K562 (cell line): ENCODE measurements around the gene PLA2G3. TPM values are rescaled to one million over a fixed set of nuclear protein-coding genes. Genes with fewer than 3 reads are reported as not detected.
A peak's percentile ranks its signal among the peaks of the same experiment; 100 is the strongest.

Experiments
- ATAC-seq: fragments of 200-7000 bp; cut with Tn5 transposase; 3 replicates; pipeline ENCODE4 v1.9.1; 2020; ENCODE audit warnings: moderate library complexity
- BruUV-seq: library from RNA; stranded (reverse); fragments of 400-500 nt; replicated peaks from 2 replicates; lab custom pipeline; 2021; lab: Mats Ljungman, UMichigan
- CTCF ChIA-PET: fragments of 300-600 bp; formaldehyde crosslinking; extraction: SDS; loops from one replicate; lab custom pipeline; 2021; ENCODE audit warnings: low intra/inter-chr PET ratio; lab: Yijun Ruan, JAX
- POLR2A ChIA-PET: fragments of 300-600, 350-650 bp; sonication (Branson Sonifier 250); formaldehyde crosslinking; extraction: SDS; loops from one replicate; lab custom pipeline; 2021; ENCODE audit warnings: antibody characterized with exemption, inconsistent platforms; lab: Yijun Ruan, JAX
- DNase-seq, 4 experiments: peaks; one replicate each; pipeline versions ENCODE4 v3.0.0 to v3.0.0-alpha.2; 2011 to 2018; ENCODE audit warnings: low spot score in 3 of 4, mixed read lengths in 3 of 4; ENCODE audit errors: extremely low read depth in 1 of 4
- FAIRE-seq: peaks from 2 replicates; lab custom pipeline; 2011; peaks lifted over from hg19 to GRCh38; lab: Jason Lieb, UNC
- H2AFZ ChIP-seq: 2 replicates; pipeline ENCODE4 v1.6.0; 2011; ENCODE audit warnings: low read depth, low read length, control low read depth, inconsistent platforms
- H3K27ac ChIP-seq: fragments of 200-600 bp; 3 replicates; pipeline ENCODE4 v1.8.0; 2011; ENCODE audit warnings: low read depth, mild to moderate bottlenecking, control low read depth, inconsistent platforms, low read length, moderate library complexity, mixed read lengths; ENCODE audit errors: extremely low read depth
- H3K27me3 ChIP-seq, 2 experiments: fragments of 300-600 bp in 1 of 2; 2 replicates in 1 of 2; 3 replicates in 1 of 2; pipeline versions ENCODE4 v1.6.0 to v1.8.0; 2011; ENCODE audit warnings: inconsistent platforms in 2 of 2, low read length in 2 of 2, mild to moderate bottlenecking in 1 of 2, mixed read lengths in 1 of 2, moderate library complexity in 1 of 2; ENCODE audit not compliant: control insufficient read depth in 2 of 2, insufficient read depth in 2 of 2
- H3K36me3 ChIP-seq: fragments of 300-600 bp; 3 replicates; pipeline ENCODE4 v1.8.0; 2011; ENCODE audit warnings: mild to moderate bottlenecking, low read length, inconsistent platforms; ENCODE audit not compliant: control insufficient read depth, insufficient read depth
- H3K4me1 ChIP-seq, 2 experiments: fragments of 200-600 bp in 1 of 2; replicated peaks in 1 of 2; 2 replicates in 1 of 2; 3 replicates in 1 of 2; pipeline versions ENCODE4 v1.5.1 to v1.8.0; 2011; ENCODE audit warnings: inconsistent platforms in 2 of 2, low read length in 2 of 2, mild to moderate bottlenecking in 1 of 2, mixed read lengths in 1 of 2, moderate library complexity in 1 of 2; ENCODE audit not compliant: control insufficient read depth in 2 of 2, insufficient read depth in 2 of 2
- H3K4me2 ChIP-seq: 2 replicates; pipeline ENCODE4 v1.6.1; 2011; ENCODE audit warnings: low read length, control low read depth, inconsistent platforms, mixed read lengths; ENCODE audit not compliant: insufficient read depth
- H3K4me3 ChIP-seq: fragments of 200-600 bp; sonication (generic), shearing (Covaris generic); 2 replicates; pipeline ENCODE4 v1.5.1; 2016; ENCODE audit warnings: control low read depth, inconsistent platforms
- H3K79me2 ChIP-seq: fragments of 200-600 bp; 3 replicates; pipeline ENCODE4 v1.8.0; 2011; ENCODE audit warnings: low read length, inconsistent platforms; ENCODE audit not compliant: control insufficient read depth, insufficient read depth
- H3K9ac ChIP-seq, 2 experiments: 2 replicates each; pipeline versions ENCODE4 v1.6.0 to v1.6.1; 2011; ENCODE audit warnings: low read depth in 2 of 2, low read length in 2 of 2, control low read depth in 1 of 2, inconsistent platforms in 1 of 2, mild to moderate bottlenecking in 1 of 2, mixed read lengths in 1 of 2; ENCODE audit not compliant: insufficient read depth in 1 of 2
- H3K9me1 ChIP-seq: one replicate; pipeline ENCODE4 v1.6.0; 2011; ENCODE audit warnings: inconsistent platforms, mild to moderate bottlenecking, low read length, moderate library complexity; ENCODE audit not compliant: control insufficient read depth, insufficient read depth
- H3K9me3 ChIP-seq: replicated peaks from 2 replicates; pipeline ENCODE4 v1.5.1; 2011; ENCODE audit warnings: low read depth, low read length, inconsistent platforms; ENCODE audit not compliant: control insufficient read depth, insufficient read depth
- H4K20me1 ChIP-seq: replicated peaks from 2 replicates; pipeline ENCODE4 v1.6.1; 2011; ENCODE audit warnings: low read length, inconsistent platforms, mixed read lengths; ENCODE audit not compliant: control insufficient read depth, insufficient read depth
- ETV1 ChIP-seq: fragments of 450-650 bp; conservative IDR thresholded peaks from 2 replicates; pipeline ENCODE4 v1.6.1; 2016; ENCODE audit warnings: missing genetic modification characterization, control low read depth, low read depth, missing compliant biosample characterization
- WGBS: fragments of 100-300 bp; shearing (Covaris generic); methylation state at CpG from one replicate; pipeline ENCODE4 v1.1.6; 2016; ENCODE audit warnings: low coverage, mixed read lengths; ENCODE audit not compliant: insufficient coverage; ENCODE audit errors: missing lambda C conversion rate; 5-methylcytosine and 5-hydroxymethylcytosine counted together
- in situ Hi-C: fragments of 300-500 bp; cut with MboI; formaldehyde crosslinking; loops from 4 replicates; pipeline ENCODE4 v1.15.0; 2018; ENCODE audit warnings: inconsistent platforms, mixed read lengths
- intact Hi-C: fragments of 100-400 bp; cut with micrococcal nuclease; formaldehyde crosslinking; loops from 2 replicates; pipeline ENCODE4 v1.14.2; 2022
- polyA plus RNA-seq, 8 experiments: library from polyadenylated mRNA; depleted of rRNA in 4 of 8; stranded (reverse) in 5 of 8; unstranded in 3 of 8; fragments of >200 nt; fragmentation: Nextera tagmentation in 2 of 8; fragmentation: Illumina TruSeq in 1 of 8; extraction: Ambion mirVana in 2 of 8; extraction: Trizol in 1 of 8; gene quantifications; 2 replicates each; pipeline versions ENCODE4 v1.2.1 to v1.2.3, GENCODE V29; 2011 to 2014; ENCODE audit warnings: inconsistent platforms in 1 of 8, missing spikeins in 1 of 8
- total RNA-seq, 7 experiments: library from RNA; depleted of rRNA in 6 of 7; stranded (reverse); fragments of >200 nt in 6 of 7; fragmentation: Illumina TruSeq in 2 of 7; extraction: Trizol in 2 of 7; gene quantifications; 2 replicates each; pipeline versions ENCODE4 v1.2.1 to v1.2.3, GENCODE V29; 2011 to 2021; ENCODE audit warnings: low replicate concordance in 1 of 7
- TF ChIP-seq, protein P1 (sequence below): sonication (generic); formaldehyde crosslinking; IDR thresholded peaks from 2 replicates; pipeline ENCODE4 v1.8.1; 2023; ENCODE audit warnings: mild to moderate bottlenecking, missing genetic modification reagents

The PLA2G3 gene
- total and polyA plus RNA-seq, 9 of the 15 experiments (the other 6 are each of a cell fraction or from before 2014, with no cell fraction given): 0.18 to 1.4 (median 0.64) TPM

- ChIA-PET CTCF (no interaction called here), POLR2A (interaction anchor here (0.6 to 1.2 kb wide), 2 partner anchors 10 to 98 kb away, joined by 3 read pairs; no protein-coding TSS in a partner anchor)
- Histone ChIP-seq H3K4me1 (peaks cover 18 to 54% of the 10 kb centered on the region in 2 experiments; a peak in 4 of 5 replicates), H3K9ac (no peak overlapping the region; a peak in 1 of 4 replicates), H3K27me3 (no peaks in the 10 kb centered on the region), H3K9me3 (no peaks in the 10 kb centered on the region), H3K27ac (no peak overlapping the region), H4K20me1 (no peaks in the 10 kb centered on the region), H3K4me2 (no peak overlapping the region), H3K36me3 (no peaks in the 10 kb centered on the region), H2AFZ (no peak overlapping the region), H3K9me1 (no peaks in the 10 kb centered on the region), H3K4me3 (no peak overlapping the region), H3K79me2 (no peaks in the 10 kb centered on the region)
- TF ChIP-seq ETV1 (tag): no peak
- TF ChIP-seq, protein P1, sequence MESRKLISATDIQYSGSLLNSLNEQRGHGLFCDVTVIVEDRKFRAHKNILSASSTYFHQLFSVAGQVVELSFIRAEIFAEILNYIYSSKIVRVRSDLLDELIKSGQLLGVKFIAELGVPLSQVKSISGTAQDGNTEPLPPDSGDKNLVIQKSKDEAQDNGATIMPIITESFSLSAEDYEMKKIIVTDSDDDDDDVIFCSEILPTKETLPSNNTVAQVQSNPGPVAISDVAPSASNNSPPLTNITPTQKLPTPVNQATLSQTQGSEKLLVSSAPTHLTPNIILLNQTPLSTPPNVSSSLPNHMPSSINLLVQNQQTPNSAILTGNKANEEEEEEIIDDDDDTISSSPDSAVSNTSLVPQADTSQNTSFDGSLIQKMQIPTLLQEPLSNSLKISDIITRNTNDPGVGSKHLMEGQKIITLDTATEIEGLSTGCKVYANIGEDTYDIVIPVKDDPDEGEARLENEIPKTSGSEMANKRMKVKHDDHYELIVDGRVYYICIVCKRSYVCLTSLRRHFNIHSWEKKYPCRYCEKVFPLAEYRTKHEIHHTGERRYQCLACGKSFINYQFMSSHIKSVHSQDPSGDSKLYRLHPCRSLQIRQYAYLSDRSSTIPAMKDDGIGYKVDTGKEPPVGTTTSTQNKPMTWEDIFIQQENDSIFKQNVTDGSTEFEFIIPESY (CRISPR knock-in tag): peak; percentile 72; the same call in 1 of the 2 replicates
- in situ Hi-C loops: no loop called here
- ATAC-seq (no peak), DNase-seq (no peak), FAIRE-seq (no peak)
- WGBS: 63% methylated on average over 17 of the region's 22 CpGs
- no TSS peak for BruUV-seq
- intact Hi-C loops: no loop called here
These were observed 14.0 kb downstream of the PLA2G3 start for GRCh38 chr22:31126128-31126868.
